Globus pallidus (tissue), 1 donor: ENCODE measurements around the gene GNA12.
"Not testable (repeated sequence)": the region's sequence is repeated elsewhere in the genome, so short reads cannot be mapped to it uniquely, and the experiment has no call there.

Experiments used
- DNase-seq: peaks from one replicate; pipeline ENCODE4 v3.0.0-alpha.2; 2015; ENCODE audit warnings: low spot score

The GNA12 gene

GRCh38 chr7:2691011-2691707 is 152.9 kb downstream of the GNA12 start:
- DNase-seq: no peak

GRCh38 chr7:2689951-2690705 is 154.0 kb downstream of the GNA12 start:
- no peak for DNase-seq

- no peak for DNase-seq
These were observed 154.7 kb downstream of the GNA12 start for GRCh38 chr7:2689343-2689847.

GRCh38 chr7:2688409-2689342 is 155.4 kb downstream of the GNA12 start:
- peak; percentile 70 for DNase-seq

GRCh38 chr7:2687881-2688318 is 156.2 kb downstream of the GNA12 start, which contains the start of gene AMZ1:
Gene AMZ1, plus strand, starts transcription at chr7:2688202. Its CDS starts 12,250 bp downstream, at chr7:2700452.
- DNase-seq: no peak

GRCh38 chr7:2687338-2687869 is 156.7 kb downstream of the GNA12 start:
- no peak for DNase-seq

- no peak for DNase-seq
These were observed 158.0 kb downstream of the GNA12 start for GRCh38 chr7:2686101-2686500.

GRCh38 chr7:2684501-2684900 is 159.6 kb downstream of the GNA12 start:
- DNase-seq: no peak

- DNase-seq: peak; percentile 99
These were observed 161.9 kb downstream of the GNA12 start for GRCh38 chr7:2681929-2682799.

- DNase-seq: peak; percentile 87
These were observed 163.2 kb downstream of the GNA12 start for GRCh38 chr7:2680792-2681490.

GRCh38 chr7:2680256-2680655 is 163.9 kb downstream of the GNA12 start:
- DNase-seq: no peak

- not testable (repeated sequence) for DNase-seq
These were observed 164.7 kb downstream of the GNA12 start for GRCh38 chr7:2679135-2680127.

GRCh38 chr7:2678454-2678853 is 165.7 kb downstream of the GNA12 start:
- DNase-seq: not testable (repeated sequence)
